GM12872 (cell line): Measurements from ENCODE around the gene SPRR1A.

Experiments
- CTCF ChIP-seq: IDR thresholded peaks from 3 replicates; pipeline ENCODE4 v1.5.1; 2011; ENCODE audit warnings: low read depth, mild to moderate bottlenecking, low read length, moderate library complexity; ENCODE audit not compliant: insufficient read depth

The SPRR1A gene

GRCh38 chr1:152983743-152984142, at the start of gene SPRR1A:
Gene SPRR1A, plus strand, starts transcription at chr1:152984081. Its CDS starts 1,150 bp downstream, at chr1:152985231.
- no peak for TF ChIP-seq CTCF

GRCh38 chr1:152940614-152941013, 43.3 kb upstream of the SPRR1A start:
- TF ChIP-seq CTCF: no peak

DNA sequence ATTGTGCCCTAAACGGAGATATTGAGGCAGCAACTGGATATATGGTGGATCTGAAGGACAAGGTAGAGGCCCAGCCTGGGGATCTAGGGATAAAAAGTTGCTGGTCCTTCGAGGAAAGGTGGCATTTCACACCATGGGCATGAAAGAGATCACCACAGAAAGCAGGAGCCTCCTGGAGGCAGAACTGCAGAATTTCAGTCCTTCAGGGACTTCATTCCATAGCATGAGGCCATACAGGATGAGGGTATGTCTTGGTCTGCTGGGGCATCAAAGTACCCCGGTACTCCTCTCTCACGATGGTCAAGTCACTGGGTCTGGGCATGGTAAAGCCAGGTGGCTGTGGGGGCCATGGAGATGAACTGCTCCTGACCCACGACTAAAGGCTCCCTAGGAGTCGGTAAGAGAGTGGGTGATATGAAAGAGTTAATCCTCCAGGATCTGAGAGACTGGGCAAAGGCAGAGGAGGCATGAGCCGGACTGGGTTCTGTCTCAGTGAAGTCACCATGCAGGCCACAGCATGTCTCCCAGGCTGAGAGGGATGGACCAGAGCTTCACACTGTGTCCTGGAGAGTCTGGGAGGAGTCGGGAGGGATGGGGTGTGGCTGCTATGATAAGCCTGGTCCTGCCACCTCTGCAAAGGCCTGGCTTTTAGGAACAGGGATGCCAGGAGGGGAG, 42.7 kb upstream of the SPRR1A start:
- 0 out of 3 replicates have a peak, but pooled peaks have one; percentile 5 for TF ChIP-seq CTCF

DNA sequence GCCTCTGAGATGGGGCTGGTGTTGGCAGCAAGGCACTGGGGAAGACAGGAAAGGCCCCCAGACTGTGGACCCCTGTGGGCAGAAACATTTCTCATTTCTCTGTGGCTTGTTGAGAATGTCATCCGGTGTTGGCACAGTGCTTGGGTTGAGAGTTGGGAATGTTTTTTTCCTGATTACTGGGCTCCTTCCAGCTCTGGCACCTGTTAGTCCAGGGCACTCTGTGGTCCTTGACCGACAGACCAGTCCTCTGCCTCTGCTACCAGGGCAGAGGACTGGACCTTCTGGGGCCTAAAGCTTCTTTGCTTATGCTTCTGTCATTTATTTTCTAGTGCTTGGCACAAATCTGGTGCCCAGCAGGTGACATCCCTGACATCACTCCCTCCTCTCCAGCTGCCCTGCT, 41.7 kb upstream of the SPRR1A start:
- no peak for TF ChIP-seq CTCF

GRCh38 chr1:152946248-152946647, 37.6 kb upstream of the SPRR1A start:
- TF ChIP-seq CTCF: no peak

DNA sequence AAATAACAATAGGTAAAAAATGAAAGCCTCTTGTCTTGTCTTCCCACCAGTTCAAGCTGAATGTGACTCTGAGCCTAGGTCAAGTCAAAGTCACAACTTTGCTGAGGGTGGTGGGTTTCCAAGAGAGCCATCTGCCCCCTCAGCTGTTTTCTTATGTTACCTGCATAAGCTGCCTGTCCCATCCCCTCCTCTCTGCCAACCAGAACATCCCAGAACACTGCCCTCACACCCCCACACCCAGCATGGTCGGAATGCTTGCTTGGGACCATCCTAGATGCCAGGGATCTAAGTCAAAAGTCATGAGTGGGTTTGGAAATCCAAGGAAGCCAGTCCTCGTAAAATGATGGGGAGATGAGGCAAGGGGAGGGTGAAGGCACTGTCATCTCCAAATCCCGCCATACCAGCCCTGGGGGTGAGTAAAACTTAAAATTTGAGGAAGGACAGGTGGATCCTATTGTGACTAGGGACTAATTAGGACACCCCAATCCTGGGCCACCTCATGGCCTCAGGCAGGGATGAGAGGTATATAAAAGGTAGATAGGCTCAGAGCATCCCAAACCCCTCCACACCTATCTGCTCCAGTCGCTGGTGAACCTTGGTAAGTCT, 37.1 kb upstream of the SPRR1A start, which contains the start of gene SPRR5:
SPRR5 (plus strand) TSS at position 556 of the 606 bp plus-strand sequence. CDS start 1,349 bp downstream, outside the sequence.
- no peak for TF ChIP-seq CTCF

DNA sequence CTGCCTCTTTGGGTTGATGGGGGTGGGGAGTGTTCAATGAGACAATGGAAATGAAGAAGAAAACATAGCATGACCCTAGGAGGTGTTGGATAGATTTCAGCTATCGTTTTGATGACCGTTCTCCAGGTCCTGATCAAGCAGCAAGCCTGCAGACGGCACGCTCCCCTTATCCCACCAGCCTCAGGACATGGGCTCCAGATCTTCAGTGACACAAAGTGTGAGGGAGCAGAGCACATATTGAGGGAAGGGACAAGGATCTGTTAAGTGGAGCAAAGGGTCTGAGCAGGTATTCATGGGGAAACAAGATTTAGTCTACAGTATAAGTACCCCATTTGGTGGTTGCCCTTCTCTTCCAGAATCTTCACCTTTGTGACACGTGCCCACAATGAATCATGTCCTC, 32.2 kb upstream of the SPRR1A start:
- TF ChIP-seq CTCF: no peak
